Measurements from ENCODE around the gene ATP1A1.

DNA sequence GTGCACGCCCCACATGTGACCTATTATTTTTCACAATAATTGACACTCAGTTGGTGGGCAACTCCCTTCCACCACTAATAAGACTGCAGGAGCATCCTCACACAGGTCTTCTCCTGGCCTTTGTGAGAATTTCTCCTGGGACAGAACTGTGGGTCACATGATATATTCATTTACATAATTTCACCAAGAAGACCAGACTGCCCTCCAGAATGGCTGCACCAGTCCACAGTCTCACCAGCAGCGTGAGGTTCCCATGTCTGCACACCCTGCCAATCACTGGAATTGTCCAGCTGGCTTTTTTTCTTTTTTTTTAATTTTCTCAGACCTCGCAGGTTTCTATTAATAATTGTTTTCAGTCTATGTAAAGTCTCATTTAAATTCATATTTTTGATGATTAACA, 41.3 kb downstream of the ATP1A1 start:
- TF ChIP-seq, protein P1, sequence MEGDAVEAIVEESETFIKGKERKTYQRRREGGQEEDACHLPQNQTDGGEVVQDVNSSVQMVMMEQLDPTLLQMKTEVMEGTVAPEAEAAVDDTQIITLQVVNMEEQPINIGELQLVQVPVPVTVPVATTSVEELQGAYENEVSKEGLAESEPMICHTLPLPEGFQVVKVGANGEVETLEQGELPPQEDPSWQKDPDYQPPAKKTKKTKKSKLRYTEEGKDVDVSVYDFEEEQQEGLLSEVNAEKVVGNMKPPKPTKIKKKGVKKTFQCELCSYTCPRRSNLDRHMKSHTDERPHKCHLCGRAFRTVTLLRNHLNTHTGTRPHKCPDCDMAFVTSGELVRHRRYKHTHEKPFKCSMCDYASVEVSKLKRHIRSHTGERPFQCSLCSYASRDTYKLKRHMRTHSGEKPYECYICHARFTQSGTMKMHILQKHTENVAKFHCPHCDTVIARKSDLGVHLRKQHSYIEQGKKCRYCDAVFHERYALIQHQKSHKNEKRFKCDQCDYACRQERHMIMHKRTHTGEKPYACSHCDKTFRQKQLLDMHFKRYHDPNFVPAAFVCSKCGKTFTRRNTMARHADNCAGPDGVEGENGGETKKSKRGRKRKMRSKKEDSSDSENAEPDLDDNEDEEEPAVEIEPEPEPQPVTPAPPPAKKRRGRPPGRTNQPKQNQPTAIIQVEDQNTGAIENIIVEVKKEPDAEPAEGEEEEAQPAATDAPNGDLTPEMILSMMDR (IDR thresholded peaks at IDR 0.05), result no peak
- no peak for TF ChIP-seq POLR2A (IDR thresholded peaks at IDR 0.05)

Data from gastroesophageal sphincter (tissue), 3 donors.